Upper lobe of left lung (tissue), 6 donors: ENCODE data around the gene NAMPT. TPM values are rescaled to one million over a fixed set of nuclear protein-coding genes. Genes with fewer than 3 reads are reported as not detected.
A peak's percentile ranks its signal among the peaks of the same experiment; 100 is the strongest.
"Not testable (repeated sequence)": the region's sequence is repeated elsewhere in the genome, so short reads cannot be mapped to it uniquely, and the experiment has no call there.

ENCODE experiments used
- ATAC-seq, 2 donors: fragments of 200-7000 bp; cut with Tn5 transposase; one replicate each; pipeline ENCODE4 v1.9.1; 2022; ENCODE audit warnings: mild to moderate bottlenecking in 2 of 2, moderate library complexity in 2 of 2; ENCODE audit not compliant: low FRiP score in 2 of 2
- DNase-seq, 2 donors: peaks; one replicate each; pipeline ENCODE4 v3.0.0-alpha.2; 2019 to 2020
- H3K27ac ChIP-seq, 4 donors: fragments of 200-600 bp; sonication (generic); one replicate each; pipeline ENCODE4 v1.5.1; 2016 to 2019
- H3K27me3 ChIP-seq, 4 donors: fragments of 200-600 bp; sonication (generic); one replicate each; pipeline ENCODE4 v1.5.1; 2017 to 2019
- H3K36me3 ChIP-seq, 4 donors: fragments of 200-600 bp; sonication (generic); one replicate each; pipeline ENCODE4 v1.5.1; 2016 to 2019
- H3K4me1 ChIP-seq, 4 donors: fragments of 200-600 bp; sonication (generic); one replicate each; pipeline ENCODE4 v1.5.1; 2018 to 2019
- H3K4me3 ChIP-seq, 4 donors: fragments of 200-600 bp; sonication (generic); one replicate each; pipeline ENCODE4 v1.5.1; 2017 to 2019; ENCODE audit warnings: mild to moderate bottlenecking in 2 of 4, moderate library complexity in 1 of 4
- H3K9me3 ChIP-seq, 4 donors: fragments of 200-600 bp; sonication (generic); one replicate each; pipeline ENCODE4 v1.5.1; 2018 to 2019
- CTCF ChIP-seq, 6 experiments: fragments of 450-650 bp in 4 of 6; fragments of 200-600 bp in 2 of 6; sonication (generic) in 2 of 6; IDR thresholded peaks; one replicate each; pipeline ENCODE4 v1.5.1; 2016 to 2019; ENCODE audit warnings: antibody characterized with exemption in 6 of 6
- EP300 ChIP-seq, 4 donors: sonication (generic); formaldehyde crosslinking; IDR thresholded peaks; one replicate each; pipeline ENCODE4 v1.5.1; 2017; ENCODE audit warnings: antibody characterized with exemption in 4 of 4, control low read depth in 2 of 4
- POLR2A ChIP-seq, 4 donors: fragments of 450-650 bp; IDR thresholded peaks; one replicate each; pipeline ENCODE4 v1.5.1; 2016 to 2017; ENCODE audit warnings: antibody characterized with exemption in 4 of 4, mild to moderate bottlenecking in 2 of 4
- POLR2AphosphoS5 ChIP-seq, 2 donors: sonication (generic); formaldehyde crosslinking; IDR thresholded peaks; one replicate each; pipeline ENCODE4 v1.5.1; 2017; ENCODE audit warnings: antibody characterized with exemption in 2 of 2
- WGBS, 2 donors: methylation state at CpG; one replicate each; pipeline ENCODE4 v1.1.5; 2017 to 2018; 5-methylcytosine and 5-hydroxymethylcytosine counted together
- total RNA-seq, 6 donors: library from RNA; depleted of rRNA in 4 of 6; stranded (reverse); fragments of >200 nt in 4 of 6; gene quantifications; one replicate each; pipeline versions ENCODE4 v1.1.0 to v1.2.1, GENCODE V29; 2016 to 2021
- donor health status: DM: no; HTN: no; CAD: no; lungs with moderate emphysema.
- donor health status: DM: no; HTN: yes; CAD: no; lungs with severe emphysema.

Gene NAMPT
- total RNA-seq, 6 donors from 2014 or later: 129 to 326 (median 212) TPM

- Histone ChIP-seq H3K27ac (no peak overlapping the region), H3K9me3 (no peaks in the 10 kb centered on the region), H3K4me3 (no peak overlapping the region), H3K27me3 (no peaks in the 10 kb centered on the region), H3K4me1 (no peaks in the 10 kb centered on the region), H3K36me3 (no peaks in the 10 kb centered on the region)
- DNase-seq: no peak
- TF ChIP-seq EP300 (IDR thresholded peaks at IDR 0.05): no peak
- TF ChIP-seq CTCF (IDR thresholded peaks at IDR 0.05): no peak
- no peak for TF ChIP-seq POLR2AphosphoS5 (IDR thresholded peaks at IDR 0.05)
- 72 to 76% methylated on average over 11 of the region's 11 CpGs for WGBS, 2 donors
- no peak for ATAC-seq
Observed at GRCh38 chr7:106327538-106328481, 43.0 kb upstream of the NAMPT start.

GRCh38 chr7:106326594-106327537 is 42.1 kb upstream of the NAMPT start:
- Histone ChIP-seq H3K27ac (no peak overlapping the region), H3K4me3 (no peak overlapping the region), H3K36me3 (no peaks in the 10 kb centered on the region), H3K4me1 (no peaks in the 10 kb centered on the region), H3K27me3 (no peaks in the 10 kb centered on the region), H3K9me3 (no peaks in the 10 kb centered on the region)
- DNase-seq (no peak), ATAC-seq (no peak)
- TF ChIP-seq CTCF (IDR thresholded peaks at IDR 0.05): no peak
- no peak for TF ChIP-seq POLR2AphosphoS5 (IDR thresholded peaks at IDR 0.05)
- no peak for TF ChIP-seq POLR2A (IDR thresholded peaks at IDR 0.05)
- no peak for TF ChIP-seq EP300 (IDR thresholded peaks at IDR 0.05)
- WGBS, 2 donors: 86 to 88% methylated on average over 7 of the region's 7 CpGs

- not testable (repeated sequence) for H3K9me3 ChIP-seq, H3K36me3 ChIP-seq, DNase-seq, H3K27ac ChIP-seq, H3K4me3 ChIP-seq, ATAC-seq, H3K4me1 ChIP-seq, H3K27me3 ChIP-seq
- WGBS, 2 donors: 89 to 95% methylated on average over 2 of the region's 2 CpGs
Observed at GRCh38 chr7:106324509-106324908, 39.7 kb upstream of the NAMPT start.

GRCh38 chr7:106320254-106320770 is 35.5 kb upstream of the NAMPT start:
- H3K4me1 ChIP-seq, ATAC-seq, H3K4me3 ChIP-seq, H3K27me3 ChIP-seq, H3K36me3 ChIP-seq, H3K9me3 ChIP-seq, H3K27ac ChIP-seq: not testable (repeated sequence)
- 79 to 85% methylated on average over 9 of the region's 9 CpGs for whole genome bisulfite sequencing, 2 donors
- peak in 1 of 2 donors; percentile 11 for DNase-seq

- TF ChIP-seq POLR2AphosphoS5 (IDR thresholded peaks at IDR 0.05) (no peak), POLR2A (IDR thresholded peaks at IDR 0.05) (no peak), EP300 (IDR thresholded peaks at IDR 0.05) (no peak), CTCF (IDR thresholded peaks at IDR 0.05) (no peak)
- DNase-seq: no peak
- Histone ChIP-seq H3K27me3 (no peaks in the 10 kb centered on the region), H3K36me3 (no peaks in the 10 kb centered on the region), H3K4me1 (no peaks in the 10 kb centered on the region), H3K9me3 (no peaks in the 10 kb centered on the region), H3K4me3 (no peak overlapping the region), H3K27ac (no peak overlapping the region)
- no peak for ATAC-seq
- 90 to 100% methylated on average over 1 to 2 of the region's 2 CpGs for WGBS, 2 donors
Observed at GRCh38 chr7:106318482-106318881, 33.7 kb upstream of the NAMPT start.
